LNCaP clone FGC (cell line): ENCODE measurements around the gene PEPD.

Source experiments
- DNase-seq: peaks from one replicate; pipeline ENCODE4 v3.0.0-alpha.2; 2011; ENCODE audit warnings: low read depth
- H3K4me3 ChIP-seq: 2 replicates; pipeline ENCODE4 v1.5.1; 2011; ENCODE audit warnings: mild to moderate bottlenecking, low read depth, low read length, control low read depth
- CTCF ChIP-seq: IDR thresholded peaks from 2 replicates; pipeline ENCODE4 v1.5.1; 2012; ENCODE audit warnings: mild to moderate bottlenecking; ENCODE audit not compliant: control insufficient read depth, insufficient read depth; ENCODE audit errors: extremely low read depth

PEPD gene

GRCh38 chr19:33366897-33367296 lies 154.7 kb downstream of the PEPD start:
- no peak for TF ChIP-seq CTCF
- H3K4me3 ChIP-seq, result no peak overlapping the region
- DNase-seq, result no peak

GRCh38 chr19:33366127-33366526 lies 155.5 kb downstream of the PEPD start:
- no peak for DNase-seq
- no peak overlapping the region for H3K4me3 ChIP-seq
- TF ChIP-seq CTCF, result no peak

GRCh38 chr19:33365691-33366090 lies 155.9 kb downstream of the PEPD start:
- no peak for DNase-seq
- no peak overlapping the region for H3K4me3 ChIP-seq
- TF ChIP-seq CTCF, result no peak

GRCh38 chr19:33363476-33363875 lies 158.1 kb downstream of the PEPD start:
- no peak for TF ChIP-seq CTCF
- no peak overlapping the region for H3K4me3 ChIP-seq
- DNase-seq, result no peak

- DNase-seq, result no peak
- no peak for TF ChIP-seq CTCF
- no peak overlapping the region for H3K4me3 ChIP-seq
These were observed 158.9 kb downstream of the PEPD start for GRCh38 chr19:33362508-33363228.

GRCh38 chr19:33359581-33359980 lies 162.0 kb downstream of the PEPD start:
- DNase-seq, result no peak
- no peak for TF ChIP-seq CTCF
- no peak overlapping the region for H3K4me3 ChIP-seq

GRCh38 chr19:33358408-33358807 lies 163.2 kb downstream of the PEPD start:
- no peak for TF ChIP-seq CTCF
- no peak for DNase-seq
- H3K4me3 ChIP-seq, result no peak overlapping the region
